A172 (cell line): ENCODE results near the gene CCSER2. TPM values are rescaled to one million over a fixed set of nuclear protein-coding genes. Genes with fewer than 3 reads are reported as not detected.

Source experiments
- DNase-seq: peaks from one replicate; pipeline ENCODE4 v3.0.0-alpha.2; 2015; ENCODE audit warnings: low spot score
- total RNA-seq: library from RNA; depleted of rRNA; stranded (reverse); fragments of >200 nt; shearing (Covaris generic); gene quantifications from 2 replicates; pipeline ENCODE4 v1.2.3, GENCODE V29; 2014; rRNA removed

CCSER2 gene
- 39.9 and 40.7 TPM in 2 replicates for total RNA-seq

GRCh38 chr10:84328418-84329195, at the start of gene CCSER2:
Gene CCSER2 (plus strand): TSS chr10:84328589. CDS start chr10:84371053, 42,464 bp downstream.
- DNase-seq: no peak

- peak; percentile 28 for DNase-seq
These were observed 48.4 kb upstream of the CCSER2 start for GRCh38 chr10:84279876-84280475.

- DNase-seq: no peak
These were observed 41.7 kb upstream of the CCSER2 start for GRCh38 chr10:84286695-84287094.

GRCh38 chr10:84288151-84288550, 40.2 kb upstream of the CCSER2 start:
- DNase-seq: no peak

GRCh38 chr10:84289521-84290200, 38.7 kb upstream of the CCSER2 start:
- no peak for DNase-seq

GRCh38 chr10:84290235-84290634, 38.2 kb upstream of the CCSER2 start:
- DNase-seq: no peak

- DNase-seq: peak; percentile 61
These were observed 37.0 kb upstream of the CCSER2 start for GRCh38 chr10:84291384-84291783.

- no peak for DNase-seq
These were observed 35.9 kb upstream of the CCSER2 start for GRCh38 chr10:84292502-84292901.

GRCh38 chr10:84293171-84293570, 35.2 kb upstream of the CCSER2 start:
- DNase-seq: no peak

- DNase-seq: no peak
These were observed 34.8 kb upstream of the CCSER2 start for GRCh38 chr10:84293574-84294016.

GRCh38 chr10:84294766-84295447, 33.5 kb upstream of the CCSER2 start:
- DNase-seq: no peak

GRCh38 chr10:84296091-84296981, 32.1 kb upstream of the CCSER2 start:
- peak; percentile 57 for DNase-seq

GRCh38 chr10:84298057-84298456, 30.3 kb upstream of the CCSER2 start:
- DNase-seq: no peak

- DNase-seq: no peak
These were observed 26.2 kb upstream of the CCSER2 start for GRCh38 chr10:84302223-84302622.

GRCh38 chr10:84306751-84307384, 21.5 kb upstream of the CCSER2 start:
- DNase-seq: no peak

- DNase-seq: no peak
These were observed 20.4 kb upstream of the CCSER2 start for GRCh38 chr10:84308021-84308420.

- peak; percentile 80 for DNase-seq
These were observed 19.7 kb upstream of the CCSER2 start for GRCh38 chr10:84308481-84309304.

- peak; percentile 55 for DNase-seq
These were observed 17.9 kb upstream of the CCSER2 start for GRCh38 chr10:84310470-84310869.

GRCh38 chr10:84311576-84311975, 16.8 kb upstream of the CCSER2 start:
- DNase-seq: no peak

GRCh38 chr10:84312816-84313215, 15.6 kb upstream of the CCSER2 start:
- DNase-seq: no peak
